Right lobe of liver (tissue), 6 donors: ENCODE data around the gene SGTA. TPM values are rescaled to one million over a fixed set of nuclear protein-coding genes. Genes with fewer than 3 reads are reported as not detected.

Source experiments
- ATAC-seq, 4 donors: fragments of 200-7000 bp; cut with Tn5 transposase; one replicate each; pipeline ENCODE4 v1.9.1; 2020; ENCODE audit warnings: mild to moderate bottlenecking in 4 of 4, moderate library complexity in 4 of 4
- DNase-seq, 3 donors: peaks; one replicate each; pipeline ENCODE4 v3.0.0-alpha.2; 2020
- H3K27ac ChIP-seq, 3 donors: fragments of 200-600 bp; one replicate each; pipeline ENCODE4 v1.8.0; 2022
- H3K27me3 ChIP-seq, 2 donors: fragments of 200-600 bp; one replicate each; pipeline ENCODE4 v1.8.0; 2022
- H3K36me3 ChIP-seq, 4 donors: fragments of 200-600 bp; sonication (generic) in 1 of 4; one replicate each; pipeline versions ENCODE4 v1.5.1 to v1.8.0; 2017 to 2022; ENCODE audit warnings: control low read depth in 1 of 4
- H3K4me1 ChIP-seq, 4 donors: fragments of 200-600 bp; sonication (generic) in 1 of 4; one replicate each; pipeline versions ENCODE4 v1.5.1 to v1.8.0; 2017 to 2022; ENCODE audit warnings: control low read depth in 1 of 4
- H3K4me3 ChIP-seq, 3 donors: fragments of 200-600 bp; one replicate each; pipeline ENCODE4 v1.8.0; 2022
- H3K9me3 ChIP-seq, 4 donors: fragments of 200-600 bp; sonication (generic) in 1 of 4; one replicate each; pipeline versions ENCODE4 v1.5.1 to v1.8.0; 2017 to 2022; ENCODE audit warnings: control low read depth in 1 of 4
- POLR2A ChIP-seq: fragments of 450-650 bp; IDR thresholded peaks from one replicate; pipeline ENCODE4 v1.6.1; 2017; ENCODE audit warnings: antibody characterized with exemption, mild to moderate bottlenecking
- WGBS: methylation state at CpG from one replicate; pipeline ENCODE4 v1.1.6; 2018; ENCODE audit warnings: low coverage, low lambda C conversion rate; ENCODE audit not compliant: insufficient coverage; ENCODE audit errors: missing lambda C conversion rate; 5-methylcytosine and 5-hydroxymethylcytosine counted together
- intact Hi-C, 2 donors: fragments of 100-400 bp; cut with DNase I; formaldehyde crosslinking; loops; one replicate each; pipeline versions ENCODE4 v1.11.2 to v1.14.1; 2022
- total RNA-seq, 6 experiments: library from RNA; depleted of rRNA in 2 of 6; stranded (reverse); fragments of >200 nt in 2 of 6; fragmentation: NEBNext Ultra II Directional in 3 of 6; extraction: Animal tissue kit (Norgen Biotek cat#: 25700) in 3 of 6; gene quantifications; one replicate each; pipeline versions ENCODE4 v1.1.0 to v1.2.4, GENCODE V29; 2016 to 2023
- TF ChIP-seq, protein P1 (sequence below), 4 donors: fragments of 200-600 bp in 3 of 4; fragments of 450-650 bp in 1 of 4; IDR thresholded peaks; one replicate each; pipeline versions ENCODE4 v1.5.1 to v1.8.0; 2016 to 2022; ENCODE audit warnings: antibody characterized with exemption in 4 of 4, mild to moderate bottlenecking in 2 of 4
- donor health status: DM: no; HTN: yes; CAD: no.
- donor health status: DM: no; HTN: no; CAD: no.
- donor health status: DM: no; HTN: no; CAD: no.
- donor health status: DM: no; HTN: yes; CAD: no.
- donor health status: DM: no; HTN: yes; CAD: no.

The SGTA gene
- total RNA-seq, 6 experiments from 2014 or later: 21.5 to 41.7 (median 23.7) TPM

DNA sequence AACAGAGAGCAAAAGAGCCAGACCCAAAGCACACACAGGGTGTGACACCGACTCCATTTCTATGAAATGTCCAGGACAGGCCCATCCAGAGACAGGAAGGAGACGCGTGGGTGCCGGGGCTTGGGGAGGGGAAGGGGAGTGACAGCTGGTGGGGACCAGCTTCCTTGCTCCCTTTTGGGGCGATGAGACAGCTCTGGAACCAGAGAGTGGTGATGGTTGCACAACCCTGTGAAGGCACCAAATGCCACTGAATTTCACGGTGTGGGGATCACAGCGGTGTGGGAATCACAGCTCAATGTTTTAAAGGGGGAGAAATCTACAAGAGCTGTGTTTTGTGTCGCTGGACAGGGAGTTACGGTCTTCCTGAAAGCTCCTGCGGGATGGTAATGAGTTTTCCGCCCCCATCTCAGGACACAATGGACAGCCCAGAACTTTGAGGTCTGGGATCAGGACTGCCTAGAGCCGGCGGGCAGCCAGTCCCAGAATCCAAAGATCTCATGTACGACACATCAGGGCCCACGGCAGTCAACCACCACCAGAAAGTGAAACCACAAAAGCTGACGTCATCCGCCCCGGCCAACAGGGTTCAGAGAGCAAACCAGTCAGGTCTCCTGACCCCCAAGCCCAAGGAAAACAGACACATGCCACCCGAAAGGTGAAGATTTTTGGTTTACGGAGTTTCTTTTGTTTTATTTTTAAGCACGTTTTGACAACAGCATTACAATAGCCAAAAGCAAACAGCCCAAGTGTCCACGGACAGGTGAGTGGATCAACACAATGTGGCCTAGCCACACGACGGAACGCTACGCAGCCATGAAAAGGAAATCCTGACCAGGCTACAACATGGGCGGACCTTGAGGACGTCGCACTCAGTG lies 7.3 kb downstream of the SGTA start:
- 26% methylated on average over 19 of the region's 29 CpGs for WGBS
- H3K4me3 ChIP-seq: peak overlapping the region; percentile 20 to 36 (median 33)
- intact Hi-C loops: no loop called here
- peaks cover 0 to 16% (median 8%) of the 10 kb centered on the region in 4 donors for H3K4me1 ChIP-seq
- TF ChIP-seq, protein P1, sequence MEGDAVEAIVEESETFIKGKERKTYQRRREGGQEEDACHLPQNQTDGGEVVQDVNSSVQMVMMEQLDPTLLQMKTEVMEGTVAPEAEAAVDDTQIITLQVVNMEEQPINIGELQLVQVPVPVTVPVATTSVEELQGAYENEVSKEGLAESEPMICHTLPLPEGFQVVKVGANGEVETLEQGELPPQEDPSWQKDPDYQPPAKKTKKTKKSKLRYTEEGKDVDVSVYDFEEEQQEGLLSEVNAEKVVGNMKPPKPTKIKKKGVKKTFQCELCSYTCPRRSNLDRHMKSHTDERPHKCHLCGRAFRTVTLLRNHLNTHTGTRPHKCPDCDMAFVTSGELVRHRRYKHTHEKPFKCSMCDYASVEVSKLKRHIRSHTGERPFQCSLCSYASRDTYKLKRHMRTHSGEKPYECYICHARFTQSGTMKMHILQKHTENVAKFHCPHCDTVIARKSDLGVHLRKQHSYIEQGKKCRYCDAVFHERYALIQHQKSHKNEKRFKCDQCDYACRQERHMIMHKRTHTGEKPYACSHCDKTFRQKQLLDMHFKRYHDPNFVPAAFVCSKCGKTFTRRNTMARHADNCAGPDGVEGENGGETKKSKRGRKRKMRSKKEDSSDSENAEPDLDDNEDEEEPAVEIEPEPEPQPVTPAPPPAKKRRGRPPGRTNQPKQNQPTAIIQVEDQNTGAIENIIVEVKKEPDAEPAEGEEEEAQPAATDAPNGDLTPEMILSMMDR (IDR thresholded peaks at IDR 0.05): no peak
- TF ChIP-seq POLR2A: peak; percentile 4
- H3K36me3 ChIP-seq: no peaks in the 10 kb centered on the region
- DNase-seq: peak; percentile 92 to 94 (median 93)
- no peaks in the 10 kb centered on the region for H3K9me3 ChIP-seq
- H3K27ac ChIP-seq: peak overlapping the region; percentile 85 to 95 (median 94)
- ATAC-seq: peak; percentile 90 to 96 (median 90)
- H3K27me3 ChIP-seq: no peaks in the 10 kb centered on the region

DNA sequence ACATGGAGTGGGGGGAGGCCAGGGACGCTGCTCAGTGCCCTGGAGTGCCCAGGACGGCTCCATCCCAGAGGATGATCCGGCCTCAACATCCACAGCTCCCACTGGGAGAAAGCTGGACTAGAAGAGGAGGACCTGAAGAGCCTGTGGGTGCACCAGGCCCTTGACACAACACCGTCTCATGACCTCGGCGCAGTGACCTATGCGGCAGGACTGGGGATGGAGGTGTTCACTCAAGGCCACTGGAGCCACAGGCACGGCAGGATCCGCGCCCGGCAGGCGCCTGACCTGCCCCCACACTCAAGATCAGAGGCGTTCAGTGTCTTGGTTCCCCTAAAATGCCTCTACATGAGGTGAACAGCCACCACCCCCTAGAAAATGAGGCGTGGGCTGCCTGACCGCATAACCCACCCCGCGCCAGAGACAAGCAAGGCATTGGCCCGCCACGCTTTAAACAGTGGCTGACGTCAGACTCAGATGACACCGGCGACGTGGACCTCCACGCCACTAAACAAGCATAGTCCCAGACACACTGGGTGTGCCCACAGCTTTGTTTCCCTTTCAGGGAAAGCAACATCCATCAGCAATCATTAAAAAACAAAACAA lies 8.0 kb downstream of the SGTA start:
- intact Hi-C loops: no loop called here
- H3K4me1 ChIP-seq: peaks cover 0 to 21% (median 8%) of the 10 kb centered on the region in 4 donors
- no peaks in the 10 kb centered on the region for H3K27me3 ChIP-seq
- peak overlapping the region; percentile 85 to 95 (median 94) for H3K27ac ChIP-seq
- WGBS: 30% methylated on average over 5 of the region's 24 CpGs
- DNase-seq (no peak), ATAC-seq (peak; percentile 3 to 17 (median 9))
- H3K9me3 ChIP-seq: no peaks in the 10 kb centered on the region
- H3K4me3 ChIP-seq: peak overlapping the region; percentile 14 to 36 (median 33)
- TF ChIP-seq, protein P1 (IDR thresholded peaks at IDR 0.05): no peak
- no peak for TF ChIP-seq POLR2A
- no peaks in the 10 kb centered on the region for H3K36me3 ChIP-seq

DNA sequence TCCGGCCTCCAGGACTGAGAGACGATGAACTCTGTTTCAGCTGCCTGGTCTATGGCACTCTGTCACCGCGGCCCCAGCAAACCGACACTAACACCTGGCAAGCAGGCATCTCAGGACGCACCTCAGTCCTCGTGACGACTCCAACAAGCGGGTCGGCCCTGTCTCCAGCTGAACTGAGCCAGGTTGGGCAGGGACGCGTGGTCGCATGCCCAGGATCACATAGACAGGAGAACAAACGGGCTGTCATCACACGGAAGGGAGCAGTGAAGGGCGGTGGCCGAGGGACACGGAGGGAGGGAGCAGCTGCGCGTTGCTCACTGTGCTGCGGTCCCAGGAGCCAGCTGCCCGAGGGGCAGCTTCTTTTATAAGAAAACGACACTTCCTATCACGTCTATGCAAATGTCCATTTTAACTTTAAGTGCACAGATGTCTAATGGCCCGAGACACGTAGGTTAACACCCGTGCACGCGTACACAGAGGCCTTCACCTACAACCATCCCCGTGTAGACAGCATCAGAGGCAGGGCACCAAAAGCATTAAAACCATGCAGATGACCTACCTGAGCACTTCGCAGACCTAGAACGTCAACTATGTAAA lies 8.9 kb downstream of the SGTA start:
- H3K27ac ChIP-seq: no peak overlapping the region
- peaks cover 0 to 21% (median 8%) of the 10 kb centered on the region in 4 donors for H3K4me1 ChIP-seq
- 94% methylated on average over 19 of the region's 32 CpGs for WGBS

More for the DNA sequence above, 8.9 kb downstream of the SGTA start:
- Histone ChIP-seq H3K27me3 (no peaks in the 10 kb centered on the region), H3K36me3 (no peaks in the 10 kb centered on the region), H3K9me3 (no peaks in the 10 kb centered on the region), H3K4me3 (no peak overlapping the region)
- TF ChIP-seq, protein P1 (IDR thresholded peaks at IDR 0.05): no peak
- TF ChIP-seq POLR2A: no peak
- ATAC-seq: no peak
- no peak for DNase-seq
- intact Hi-C loops: no loop called here
